Measurements from ENCODE around the gene ACADL.

Gene ACADL

DNA sequence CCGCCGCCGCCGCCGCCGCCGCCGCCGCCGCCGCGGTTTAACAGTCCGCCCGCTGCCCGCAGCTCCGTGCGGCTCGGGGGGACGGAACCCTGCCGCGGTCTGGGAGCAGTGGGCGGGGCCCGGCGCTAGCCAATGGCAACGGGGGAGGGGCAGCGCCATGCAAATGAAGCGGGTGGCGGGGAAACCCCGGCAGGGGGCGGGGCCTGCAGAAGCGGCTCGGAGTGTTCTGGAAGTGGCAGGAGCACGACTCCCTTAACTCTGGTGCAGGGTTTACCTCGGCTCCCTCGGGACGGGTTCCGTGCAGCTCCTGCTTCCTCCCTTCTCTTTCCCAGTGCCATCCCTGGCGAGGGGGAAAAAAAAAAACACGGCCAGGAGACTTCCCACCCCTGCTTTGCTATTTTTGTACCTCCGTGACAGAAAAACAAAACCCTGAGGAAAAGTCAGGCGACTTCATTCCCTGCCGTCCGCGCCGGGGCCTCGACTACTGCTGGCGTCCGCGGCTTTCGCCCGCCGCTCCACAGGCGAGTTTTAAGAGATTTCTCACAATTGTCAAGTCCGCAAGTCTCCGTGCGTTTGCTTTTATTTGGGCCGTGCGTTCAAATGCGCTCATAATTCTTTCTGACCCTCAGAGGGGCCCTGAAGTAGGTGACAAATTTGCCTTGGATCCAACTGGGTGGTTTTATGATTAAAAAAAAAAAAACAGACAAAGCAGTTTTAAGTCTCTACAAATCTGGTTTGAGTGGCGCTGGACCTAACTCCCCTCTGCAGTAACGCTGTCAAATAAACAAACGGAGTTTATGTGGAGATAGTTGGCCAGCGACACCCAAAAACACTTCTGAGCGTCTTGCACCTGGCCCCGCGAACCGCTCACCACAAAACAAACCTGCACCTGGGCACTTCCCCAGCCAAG is 53.7 kb downstream of the ACADL start, which contains the start of gene KANSL1L:
KANSL1L (minus strand) TSS at position 101 of the 910 bp plus-strand sequence. CDS start 16,827 bp downstream, outside the sequence.
- peaks cover 13 to 25% of the 10 kb centered on the region in 2 donors for H3K4me1 Mint-ChIP-seq (ENCODE audit: low read depth in 2 of 2)
- peaks cover 25% of the 10 kb centered on the region for H3K36me3 Mint-ChIP-seq (ENCODE audit: insufficient read depth)
- DNase-seq (peak; percentile 97 to 98 (median 98)), ATAC-seq (replicated peaks) (peak; percentile 84)
- peak within 1 kb of the TSS; percentile 96 to 98 for H3K27ac Mint-ChIP-seq
- H3K27me3 Mint-ChIP-seq: no peaks in the 10 kb centered on the region
- H3K4me3 Mint-ChIP-seq: peak within 1 kb of the TSS; percentile 98 to 100
- no peaks in the 10 kb centered on the region for H3K9me3 Mint-ChIP-seq

GRCh38 chr2:210170446-210171303 is 54.6 kb downstream of the ACADL start:
- no peaks in the 10 kb centered on the region for H3K27me3 Mint-ChIP-seq
- DNase-seq (peak; percentile 94 to 95 (median 94)), ATAC-seq (replicated peaks) (peak; percentile 68)
- peak overlapping the region; percentile 96 to 98 for H3K27ac Mint-ChIP-seq
- peaks cover 13 to 25% of the 10 kb centered on the region in 2 donors for H3K4me1 Mint-ChIP-seq (ENCODE audit: low read depth in 2 of 2)
- peaks cover 21% of the 10 kb centered on the region for H3K36me3 Mint-ChIP-seq (ENCODE audit: insufficient read depth)
- H3K9me3 Mint-ChIP-seq: no peaks in the 10 kb centered on the region
- H3K4me3 Mint-ChIP-seq: peak overlapping the region; percentile 98 to 100

GRCh38 chr2:210170196-210170445 is 55.1 kb downstream of the ACADL start:
- Mint-ChIP-seq H3K27ac (peak overlapping the region; percentile 96 to 98), H3K36me3 (ENCODE audit: insufficient read depth) (peaks cover 21% of the 10 kb centered on the region), H3K27me3 (no peaks in the 10 kb centered on the region), H3K4me1 (ENCODE audit: low read depth in 2 of 2) (peaks cover 13 to 25% of the 10 kb centered on the region in 2 donors), H3K4me3 (peak overlapping the region; percentile 98 to 100), H3K9me3 (no peaks in the 10 kb centered on the region)
- ATAC-seq (replicated peaks) (no peak), DNase-seq (no peak)

DNA sequence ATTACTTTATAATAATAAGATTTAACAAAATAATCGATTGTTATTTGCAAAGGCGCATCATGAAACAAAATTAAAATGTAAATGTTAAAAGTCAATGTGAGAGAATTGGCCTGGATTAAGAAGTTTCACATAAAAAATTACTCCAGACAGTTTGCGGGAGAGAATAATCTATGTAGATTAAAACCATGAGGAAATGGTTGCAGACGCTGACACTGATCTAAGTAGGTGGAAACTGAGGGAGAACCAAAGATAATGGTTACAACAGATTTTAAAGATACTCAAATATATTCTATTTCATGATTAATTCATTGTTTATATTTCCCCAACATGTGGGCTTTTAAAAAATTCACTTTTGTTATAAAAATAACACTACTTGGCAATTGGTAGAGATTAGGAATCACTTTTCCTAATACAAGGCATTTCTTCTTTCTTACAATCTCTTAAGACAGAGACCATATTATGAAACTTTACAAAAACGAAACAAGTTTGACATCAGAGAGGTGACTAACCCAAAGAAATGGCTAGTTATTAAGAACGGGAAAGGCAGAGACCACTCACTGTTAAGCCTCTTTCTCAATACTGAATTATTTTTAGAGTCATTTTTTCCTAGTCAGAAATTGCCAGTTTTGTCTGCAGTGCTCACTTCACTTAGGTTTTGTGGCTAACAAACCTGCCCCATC is 55.6 kb downstream of the ACADL start:
- Mint-ChIP-seq H3K4me1 (ENCODE audit: low read depth in 2 of 2) (peaks cover 13 to 25% of the 10 kb centered on the region in 2 donors), H3K27me3 (no peaks in the 10 kb centered on the region), H3K27ac (peak overlapping the region; percentile 96 to 98), H3K4me3 (peak overlapping the region; percentile 98 to 100), H3K36me3 (ENCODE audit: insufficient read depth) (peaks cover 21% of the 10 kb centered on the region), H3K9me3 (no peaks in the 10 kb centered on the region)
- DNase-seq (no peak), ATAC-seq (replicated peaks) (no peak)

DNA sequence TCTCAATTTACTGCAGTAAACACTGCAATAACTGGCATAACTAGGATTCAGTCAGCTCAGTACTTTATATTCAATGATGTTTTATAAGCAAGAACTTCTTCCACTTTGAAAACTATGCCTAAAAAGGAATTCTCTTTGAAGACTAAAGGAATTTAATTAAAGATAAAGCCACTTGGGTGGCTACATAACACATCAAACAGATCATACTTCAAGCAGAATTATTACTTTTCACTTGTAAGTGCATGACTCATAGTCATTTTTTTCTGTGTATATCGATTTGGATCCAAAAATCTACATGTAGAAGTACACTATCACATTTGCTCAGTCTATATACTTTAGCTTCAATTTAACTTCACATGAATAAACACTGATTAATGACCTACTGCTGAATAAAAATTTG is 58.0 kb downstream of the ACADL start:
- Mint-ChIP-seq H3K4me1 (ENCODE audit: low read depth in 2 of 2) (peaks cover 14 to 25% of the 10 kb centered on the region in 2 donors), H3K27ac (no peak overlapping the region), H3K27me3 (peaks cover 0 to 6% of the 10 kb centered on the region in 2 donors), H3K4me3 (no peak overlapping the region), H3K9me3 (no peaks in the 10 kb centered on the region), H3K36me3 (ENCODE audit: insufficient read depth) (peaks cover 21% of the 10 kb centered on the region)
- no peak for ATAC-seq (replicated peaks)
- DNase-seq: no peak

DNA sequence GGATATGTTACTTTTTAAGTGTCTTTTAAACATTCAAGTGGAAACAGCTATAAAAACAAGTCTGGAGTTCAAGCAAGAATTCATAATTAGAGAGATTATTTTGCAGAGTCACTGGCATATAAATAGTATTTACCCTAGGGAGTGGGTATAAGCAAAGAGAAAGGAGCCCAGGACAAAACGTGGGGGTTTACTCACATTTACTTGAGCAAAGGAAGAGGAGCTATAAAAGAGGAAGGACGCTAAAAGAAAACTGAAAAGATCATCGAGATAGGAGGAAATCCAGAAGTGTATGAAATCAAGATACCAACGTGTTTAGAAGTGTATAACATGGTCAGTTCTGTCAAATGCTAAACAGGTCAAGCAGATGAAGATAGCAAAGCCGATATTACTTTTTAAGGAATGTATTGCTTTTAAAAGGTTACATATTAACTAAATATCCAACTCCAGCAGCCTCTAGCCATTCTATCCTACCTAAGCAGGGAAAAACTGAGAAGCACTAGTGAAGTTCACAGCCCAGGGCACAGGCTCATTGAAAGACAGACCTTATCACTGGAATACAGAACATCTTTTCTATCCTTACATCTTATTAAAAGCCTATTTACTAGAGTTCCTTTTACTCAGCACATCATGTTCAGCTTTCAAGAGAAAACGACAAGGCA is 62.7 kb downstream of the ACADL start:
- peaks cover 0 to 6% of the 10 kb centered on the region in 2 donors for H3K27me3 Mint-ChIP-seq
- H3K4me3 Mint-ChIP-seq: no peak overlapping the region
- ATAC-seq (replicated peaks) (no peak), DNase-seq (no peak)
- H3K9me3 Mint-ChIP-seq: no peaks in the 10 kb centered on the region
- no peaks in the 10 kb centered on the region for H3K36me3 Mint-ChIP-seq (ENCODE audit: insufficient read depth)
- no peak overlapping the region for H3K27ac Mint-ChIP-seq
- peaks cover 0 to 2% of the 10 kb centered on the region in 2 donors for H3K4me1 Mint-ChIP-seq (ENCODE audit: low read depth in 2 of 2)

DNA sequence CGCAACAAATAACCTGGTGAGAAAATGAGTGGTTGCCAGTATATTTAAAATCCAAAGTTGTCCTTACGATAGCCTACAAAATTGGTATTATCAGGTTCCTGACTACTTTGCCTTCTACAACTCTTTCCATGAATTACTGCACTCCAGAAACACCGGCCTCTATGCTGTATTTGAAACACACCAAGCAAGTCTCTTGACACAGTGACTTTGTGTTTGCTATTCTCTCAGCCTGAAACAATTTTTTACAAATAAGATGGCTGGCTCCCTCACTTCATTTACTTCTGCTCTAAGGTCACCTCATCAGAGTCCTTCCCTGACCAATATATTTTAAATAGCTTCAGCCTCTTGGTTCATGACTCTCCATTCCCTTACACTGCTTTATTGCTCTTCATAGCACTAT is 66.2 kb downstream of the ACADL start:
- peaks cover 0 to 2% of the 10 kb centered on the region in 2 donors for H3K4me1 Mint-ChIP-seq (ENCODE audit: low read depth in 2 of 2)

GRCh38 chr2:210158236-210158635 is 67.0 kb downstream of the ACADL start:
- Mint-ChIP-seq H3K27ac (no peak overlapping the region), H3K9me3 (no peaks in the 10 kb centered on the region), H3K27me3 (peaks cover 0 to 4% of the 10 kb centered on the region in 2 donors), H3K4me1 (ENCODE audit: low read depth in 2 of 2) (peaks cover 0 to 2% of the 10 kb centered on the region in 2 donors), H3K4me3 (no peak overlapping the region), H3K36me3 (ENCODE audit: insufficient read depth) (no peaks in the 10 kb centered on the region)
- no peak for ATAC-seq (replicated peaks)
- DNase-seq: no peak

More for the DNA sequence above, 66.2 kb downstream of the ACADL start:
- Mint-ChIP-seq H3K27me3 (peaks cover 0 to 6% of the 10 kb centered on the region in 2 donors), H3K9me3 (no peaks in the 10 kb centered on the region), H3K27ac (no peak overlapping the region), H3K4me3 (no peak overlapping the region), H3K36me3 (ENCODE audit: insufficient read depth) (no peaks in the 10 kb centered on the region)
- ATAC-seq (replicated peaks) (no peak), DNase-seq (no peak)

GRCh38 chr2:210157526-210157925 is 67.7 kb downstream of the ACADL start:
- Mint-ChIP-seq H3K4me3 (no peak overlapping the region), H3K27ac (no peak overlapping the region), H3K27me3 (no peaks in the 10 kb centered on the region), H3K36me3 (ENCODE audit: insufficient read depth) (no peaks in the 10 kb centered on the region), H3K4me1 (ENCODE audit: low read depth in 2 of 2) (peaks cover 0 to 2% of the 10 kb centered on the region in 2 donors), H3K9me3 (no peaks in the 10 kb centered on the region)
- no peak for DNase-seq
- no peak for ATAC-seq (replicated peaks)

- peaks cover 0 to 12% of the 10 kb centered on the region in 2 donors for H3K9me3 Mint-ChIP-seq
- ATAC-seq (replicated peaks) (no peak), DNase-seq (no peak)
- H3K27me3 Mint-ChIP-seq: no peaks in the 10 kb centered on the region
- no peak overlapping the region for H3K4me3 Mint-ChIP-seq
- H3K27ac Mint-ChIP-seq: no peak overlapping the region
- H3K36me3 Mint-ChIP-seq (ENCODE audit: insufficient read depth): peaks cover 8% of the 10 kb centered on the region
- H3K4me1 Mint-ChIP-seq (ENCODE audit: low read depth in 2 of 2): no peaks in the 10 kb centered on the region
Observed at GRCh38 chr2:210147614-210148013, 77.6 kb downstream of the ACADL start.
